ENCODE results near the gene SPNS1.

GRCh38 chr16:29014561-29015069 lies 40.0 kb downstream of the SPNS1 start:
- TF ChIP-seq CTCF (conservative IDR thresholded peaks at IDR 0.05): no peak
- no peak for TF ChIP-seq EZH2 (IDR thresholded peaks at IDR 0.05; ENCODE audit: low read depth)

Measured in PC-9 (cell line).